Activated T-cell treated with anti-CD3 and anti-CD28 coated beads for 1 hour (primary cell): ENCODE data around the gene ARHGDIA.
"Not testable (repeated sequence)": the region's sequence is repeated elsewhere in the genome, so short reads cannot be mapped to it uniquely, and the experiment has no call there.

Experiments
- DNase-seq: peaks from one replicate; pipeline ENCODE4 v3.0.0-alpha.2; 2020; ENCODE audit warnings: low read depth

Gene ARHGDIA

DNA sequence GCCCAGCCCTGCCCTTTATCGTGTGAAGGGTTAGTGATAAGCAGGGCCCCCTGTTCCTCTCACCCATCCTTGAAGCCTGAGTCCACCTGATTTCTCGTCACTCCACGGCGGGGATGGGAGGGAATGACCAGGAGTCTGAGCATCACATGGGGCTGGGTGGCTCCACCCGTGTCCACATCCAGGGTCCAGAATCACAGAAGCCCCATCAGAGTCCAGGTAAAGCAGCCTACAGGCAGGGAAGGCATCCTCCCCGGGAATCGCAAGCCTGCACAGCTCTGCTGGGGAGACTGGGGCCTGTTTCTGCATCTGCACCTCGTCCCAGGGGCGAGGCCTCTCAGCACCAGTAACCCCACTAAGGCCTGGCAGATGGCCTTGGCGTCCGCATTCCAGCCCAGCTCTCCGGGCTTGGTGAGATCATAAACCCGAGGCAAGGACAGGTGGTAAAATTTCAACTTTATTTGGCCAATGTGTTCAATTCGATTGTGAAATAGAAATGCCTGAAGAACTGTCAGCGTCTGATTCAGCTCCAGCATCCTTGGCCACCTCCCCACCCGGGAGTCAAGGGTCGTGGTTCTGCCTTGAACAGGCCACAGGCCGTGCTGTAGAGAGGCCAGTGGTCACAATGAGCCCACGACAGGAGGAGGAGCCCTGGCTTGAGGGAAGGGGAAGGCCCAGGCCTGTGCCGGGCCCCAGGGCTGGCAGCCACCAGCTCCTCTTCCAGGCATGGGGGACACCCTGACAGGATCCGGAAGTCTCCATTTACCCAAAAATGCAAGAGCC, 28.2 kb downstream of the ARHGDIA start:
- DNase-seq: no peak

- DNase-seq: no peak
Observed at GRCh38 chr17:81842378-81842724, 28.8 kb downstream of the ARHGDIA start.

DNA sequence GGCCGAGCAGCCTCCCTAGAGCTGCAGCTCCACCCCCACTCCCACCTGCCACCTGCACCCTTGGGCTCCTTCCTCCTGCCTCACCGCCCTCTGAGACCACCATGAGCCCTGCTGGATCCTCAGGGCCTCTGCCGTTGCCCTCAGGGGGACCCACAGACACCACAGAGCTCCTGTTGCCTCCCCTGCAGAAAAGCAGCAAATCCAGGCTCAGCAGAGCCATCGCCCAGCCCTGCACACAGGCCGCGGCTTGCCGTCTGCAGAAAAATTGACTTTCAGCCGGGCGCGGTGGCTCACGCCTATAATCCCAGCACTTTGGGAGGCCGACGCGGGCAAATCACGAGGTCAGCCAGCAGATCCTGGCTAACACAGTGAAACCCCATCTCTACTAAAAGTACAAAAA, 29.3 kb downstream of the ARHGDIA start:
- DNase-seq: no peak

- no peak for DNase-seq
Observed at GRCh38 chr17:81840826-81841778, 30.0 kb downstream of the ARHGDIA start.

- DNase-seq: not testable (repeated sequence)
Observed at GRCh38 chr17:81840059-81840458, 31.1 kb downstream of the ARHGDIA start.

DNA sequence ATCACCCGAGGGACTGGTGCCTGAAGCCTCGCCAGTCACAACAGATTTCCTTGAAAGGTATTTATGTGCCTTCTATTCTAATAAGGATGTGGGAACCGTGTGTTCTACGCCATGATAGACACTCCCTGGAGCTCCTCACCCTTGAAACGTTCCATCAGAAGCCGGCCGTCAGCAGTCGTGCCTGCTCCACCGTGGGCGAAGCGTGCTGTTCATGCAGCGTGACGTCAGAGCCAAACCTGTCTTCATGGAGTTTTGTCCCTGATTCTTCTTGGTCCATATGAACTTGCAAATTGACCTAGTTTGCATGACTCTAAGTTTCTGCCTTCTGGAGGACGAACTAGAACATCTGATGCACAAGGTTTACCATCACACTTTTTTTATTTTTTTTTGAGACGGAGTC, 31.8 kb downstream of the ARHGDIA start:
- DNase-seq: no peak

DNA sequence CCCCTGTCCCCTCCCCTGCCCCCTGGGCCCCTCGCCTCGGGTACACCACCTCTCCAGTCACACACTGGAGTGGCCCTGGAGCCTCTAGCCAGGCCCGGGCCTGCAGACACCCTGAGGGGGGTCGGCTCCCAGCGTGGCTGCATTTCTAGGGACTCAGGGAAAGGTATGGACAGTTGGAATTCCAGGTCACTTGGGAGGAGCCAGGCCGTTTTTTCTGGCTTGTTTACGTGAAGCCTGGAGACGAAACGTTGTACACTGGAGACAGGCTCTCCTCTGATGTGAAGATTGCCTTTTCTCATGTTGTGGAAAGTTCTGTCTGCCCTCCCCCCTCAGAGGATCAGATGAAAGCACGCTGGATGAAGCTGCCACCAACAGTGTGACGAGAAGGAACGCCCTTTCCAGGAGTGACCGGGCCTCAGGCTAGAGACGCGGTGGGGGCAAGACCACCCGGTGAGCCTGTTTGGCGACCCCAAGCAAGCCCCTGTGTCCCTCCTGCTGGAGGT, 32.3 kb downstream of the ARHGDIA start:
- DNase-seq: no peak

DNA sequence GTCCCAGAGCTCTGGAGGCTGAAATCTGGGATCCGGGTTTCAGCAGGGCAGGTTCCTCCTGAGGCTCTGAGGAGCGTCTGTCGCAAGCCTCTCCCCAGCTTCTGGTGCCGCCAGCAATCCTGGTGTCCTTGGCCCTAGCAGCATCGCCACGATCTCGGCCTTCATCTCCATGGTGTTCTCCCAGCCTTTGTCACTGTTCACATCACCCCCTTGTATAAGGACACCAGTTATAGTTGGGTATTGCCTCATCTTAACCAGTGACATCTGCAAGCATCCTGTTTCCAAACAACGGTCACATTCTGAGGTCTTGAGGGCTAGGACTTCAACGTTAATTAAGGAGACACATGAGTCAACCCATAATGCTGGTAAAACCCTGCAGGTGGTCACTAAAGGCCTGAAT, 33.5 kb downstream of the ARHGDIA start:
- DNase-seq: no peak

- DNase-seq: no peak
Observed at GRCh38 chr17:81834831-81835267, 36.3 kb downstream of the ARHGDIA start, which contains the start of gene PPP1R27. TSS of gene PPP1R27 (minus strand) at chr17:81835050. CDS start at chr17:81834953, 97 bp downstream.

- DNase-seq: no peak
Observed at GRCh38 chr17:81833921-81834830, 37.0 kb downstream of the ARHGDIA start.

DNA sequence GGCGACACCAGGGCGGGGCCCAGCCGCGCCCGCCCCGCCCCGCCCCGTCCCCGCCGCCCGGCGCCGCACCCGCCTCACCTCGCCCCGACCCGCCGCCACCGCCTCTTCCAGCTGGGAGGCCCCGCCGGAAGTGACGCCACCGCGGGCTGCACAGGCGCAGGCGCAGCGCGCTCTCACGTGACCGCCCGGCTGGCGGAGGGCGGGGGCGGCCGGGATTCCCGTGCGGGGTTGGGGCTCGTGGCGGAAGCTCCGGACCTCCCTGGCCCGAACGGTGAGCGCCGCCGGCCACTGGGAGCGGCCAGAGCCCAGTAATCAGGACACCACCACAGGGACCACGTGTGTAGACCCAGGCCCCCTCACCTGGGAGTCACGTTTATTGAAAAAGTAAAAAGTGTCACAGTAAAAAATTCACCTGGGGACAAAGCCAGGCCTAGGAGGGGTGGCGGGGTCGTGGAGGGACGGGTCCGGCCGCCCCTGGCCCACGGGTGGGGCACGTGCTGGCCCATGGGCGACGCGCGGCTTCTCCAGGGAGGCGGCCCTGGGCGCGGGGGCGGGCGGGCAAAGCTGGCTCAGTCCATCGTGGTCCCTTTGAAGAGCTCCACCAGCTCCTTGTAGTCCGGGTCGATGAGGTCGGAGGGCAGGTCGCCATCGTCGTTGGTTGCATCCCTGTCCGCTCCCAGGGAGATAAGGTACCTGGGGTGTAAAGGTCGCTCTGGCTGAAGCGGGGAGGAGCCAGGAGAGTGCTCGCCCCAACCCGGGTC, 37.8 kb downstream of the ARHGDIA start, which contains the start of gene MCRIP1:
TSS of gene MCRIP1 (minus strand) at position 132 of the 761 bp plus-strand sequence. CDS start 8,785 bp downstream, outside the sequence.
- DNase-seq: peak; percentile 90

DNA sequence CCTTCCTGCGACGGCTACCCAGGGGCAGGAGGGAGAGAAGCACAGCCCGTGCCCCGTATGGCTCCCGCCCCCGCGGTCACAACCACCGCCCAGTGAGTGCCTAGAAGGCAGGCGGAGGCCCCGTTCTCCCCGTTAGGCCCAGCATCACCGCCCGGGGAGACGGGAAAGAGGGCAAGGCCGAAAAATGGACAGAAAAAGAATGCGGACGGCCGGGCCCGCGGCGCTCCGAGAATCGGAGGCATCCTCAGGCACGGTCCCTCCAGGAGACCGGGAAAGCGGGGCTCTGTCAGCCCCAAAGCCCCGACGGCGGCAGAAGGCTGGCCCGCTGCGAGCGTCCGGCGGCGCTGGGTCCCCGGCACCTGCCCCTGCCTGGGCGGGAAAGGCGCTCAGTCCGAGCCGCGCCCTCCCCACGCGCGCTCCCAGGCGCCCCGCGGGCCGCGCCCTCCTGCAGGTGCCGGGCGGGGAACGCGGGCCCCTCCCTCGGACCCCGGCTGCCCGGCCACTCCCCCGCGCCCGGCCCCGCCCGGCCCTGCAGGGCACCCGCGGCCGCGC, 38.5 kb downstream of the ARHGDIA start:
- DNase-seq: no peak

GRCh38 chr17:81831957-81832607, 39.1 kb downstream of the ARHGDIA start:
- no peak for DNase-seq

DNA sequence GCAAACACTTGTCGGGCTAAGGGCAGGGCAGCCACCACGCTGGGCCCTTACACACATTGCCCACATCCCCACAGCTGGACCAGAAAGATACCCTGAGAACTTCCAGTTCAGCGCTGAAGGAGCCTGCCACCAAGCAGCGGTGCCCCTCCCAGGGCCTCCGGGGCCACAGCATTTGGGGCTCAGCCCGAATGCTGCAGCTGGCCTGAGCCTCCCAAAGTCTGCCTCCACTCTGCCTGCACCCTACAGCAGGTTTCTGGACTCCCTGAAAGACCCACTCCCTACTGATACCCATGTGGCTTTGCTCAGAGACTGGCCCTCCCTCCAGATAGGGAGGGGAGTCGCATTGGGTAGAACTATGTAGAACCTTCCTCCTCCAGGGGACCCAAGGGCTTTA, 39.6 kb downstream of the ARHGDIA start:
- no peak for DNase-seq

DNA sequence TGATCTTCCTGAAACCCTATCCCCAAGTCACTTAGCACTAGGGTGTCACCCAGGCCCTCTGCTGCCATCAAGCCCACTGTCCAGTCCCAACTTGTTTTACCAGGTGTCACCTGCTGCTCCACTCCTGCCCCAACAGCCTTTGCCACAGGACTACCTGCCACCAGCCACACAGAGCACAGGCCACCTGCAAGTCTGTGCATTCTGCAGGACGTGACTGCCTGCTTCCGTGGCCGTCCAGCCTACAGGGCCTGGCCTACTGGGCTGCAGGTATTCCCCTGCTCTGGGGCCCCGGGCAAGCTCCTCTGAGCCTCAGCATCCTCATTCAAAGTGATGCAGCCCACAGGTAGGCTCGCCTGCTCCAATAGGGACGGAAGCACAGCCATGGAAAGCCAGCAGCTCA, 41.3 kb downstream of the ARHGDIA start:
- no peak for DNase-seq

GRCh38 chr17:81828656-81829055, 42.5 kb downstream of the ARHGDIA start:
- no peak for DNase-seq

- DNase-seq: no peak
Observed at GRCh38 chr17:81825841-81826466, 45.2 kb downstream of the ARHGDIA start.

GRCh38 chr17:81824595-81824994, 46.5 kb downstream of the ARHGDIA start:
- DNase-seq: no peak

DNA sequence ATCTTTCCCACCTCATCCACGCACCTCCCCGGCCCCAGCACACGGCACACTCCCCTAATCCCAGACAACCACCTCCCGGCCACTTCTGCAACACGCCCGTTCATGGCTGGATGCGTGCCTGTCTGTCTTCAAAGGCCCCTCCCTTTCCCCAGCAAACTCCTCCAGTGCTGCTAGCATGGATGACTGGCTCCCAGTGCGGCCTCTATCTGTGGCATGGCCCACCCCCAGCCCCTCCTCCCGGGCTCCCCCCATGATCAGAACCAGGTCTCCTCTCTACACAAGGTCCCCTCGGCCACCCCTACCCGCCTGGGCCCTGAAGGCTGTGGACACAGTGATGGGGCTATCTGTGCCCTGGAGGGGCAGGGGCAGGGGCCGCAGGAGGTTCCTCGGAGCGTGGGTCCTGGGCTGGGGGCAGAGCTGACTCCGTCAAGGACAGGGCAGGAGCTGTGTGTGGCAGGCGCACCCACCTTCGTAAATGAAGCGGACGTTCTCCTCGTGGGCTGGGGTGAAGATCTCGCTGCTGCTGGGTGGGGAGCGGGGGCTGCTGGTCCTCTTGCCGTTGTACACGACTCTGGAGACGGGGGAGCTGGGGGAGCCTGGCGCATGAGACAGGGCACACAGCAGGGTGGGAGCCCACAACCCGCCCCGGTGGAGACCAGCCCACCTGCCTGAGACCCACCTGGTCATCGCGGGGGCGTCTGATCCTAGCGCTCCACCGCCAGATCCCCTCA, 47.2 kb downstream of the ARHGDIA start:
- no peak for DNase-seq
